Measurements from ENCODE around the gene ABHD6. TPM values are rescaled to one million over a fixed set of nuclear protein-coding genes. Genes with fewer than 3 reads are reported as not detected.
A peak's percentile ranks its signal among the peaks of the same experiment; 100 is the strongest.

Gene ABHD6
- polyA plus RNA-seq, 3 donors, result 7.3 to 11.6 (median 9.0) TPM

- Histone ChIP-seq H3K9me3 (replicated peaks in 1 of 2; ENCODE audit: control insufficient read depth in 1 of 2, insufficient read depth in 1 of 2, low read length in 2 of 2) (no peaks in the 10 kb centered on the region), H3K4me3 (replicated peaks in 1 of 3; ENCODE audit: low read depth in 2 of 3, low read length in 3 of 3) (peak overlapping the region; percentile 77 to 96 (median 93)), H2AFZ (ENCODE audit: insufficient read depth, low read depth, low read length, poor library complexity, severe bottlenecking) (peak overlapping the region; percentile 96), H3K27ac (ENCODE audit: low read depth in 1 of 2, low read length in 2 of 2) (no peak overlapping the region), H4K20me1 (ENCODE audit: insufficient read depth, low read length) (peaks cover 47% of the 10 kb centered on the region), H3K9ac (ENCODE audit: insufficient read depth, low read length, poor library complexity, severe bottlenecking) (peak overlapping the region; percentile 75), H3K27me3 (ENCODE audit: control insufficient read depth in 2 of 2, insufficient read depth in 2 of 2, low read length in 2 of 2) (no peaks in the 10 kb centered on the region), H3K79me2 (ENCODE audit: insufficient read depth, low read length) (peaks cover 5% of the 10 kb centered on the region), H3K4me1 (ENCODE audit: control insufficient read depth in 1 of 2, insufficient read depth in 2 of 2, low read length in 2 of 2) (peaks cover 15 to 32% of the 10 kb centered on the region in 2 donors), H3K4me2 (replicated peaks; ENCODE audit: extremely low read depth, low read length, poor library complexity, severe bottlenecking) (peak overlapping the region; percentile 86), H3K36me3 (replicated peaks in 1 of 2; ENCODE audit: control insufficient read depth in 1 of 2, insufficient read depth in 2 of 2, low read length in 2 of 2) (no peaks in the 10 kb centered on the region)
- Mint-ChIP-seq H3K27ac (peak overlapping the region in 1 of 7 donors; percentile 79), H3K27me3 (ENCODE audit: low read depth in 3 of 3) (peaks cover 2 to 10% (median 7%) of the 10 kb centered on the region in 3 donors), H3K4me3 (peak overlapping the region; percentile 96), H3K36me3 (peaks cover 0 to 6% of the 10 kb centered on the region in 2 donors), H3K4me1 (peaks cover 39% of the 10 kb centered on the region), H3K9me3 (peaks cover 0 to 2% (median 0%) of the 10 kb centered on the region in 7 donors)
- TF ChIP-seq, protein P1, sequence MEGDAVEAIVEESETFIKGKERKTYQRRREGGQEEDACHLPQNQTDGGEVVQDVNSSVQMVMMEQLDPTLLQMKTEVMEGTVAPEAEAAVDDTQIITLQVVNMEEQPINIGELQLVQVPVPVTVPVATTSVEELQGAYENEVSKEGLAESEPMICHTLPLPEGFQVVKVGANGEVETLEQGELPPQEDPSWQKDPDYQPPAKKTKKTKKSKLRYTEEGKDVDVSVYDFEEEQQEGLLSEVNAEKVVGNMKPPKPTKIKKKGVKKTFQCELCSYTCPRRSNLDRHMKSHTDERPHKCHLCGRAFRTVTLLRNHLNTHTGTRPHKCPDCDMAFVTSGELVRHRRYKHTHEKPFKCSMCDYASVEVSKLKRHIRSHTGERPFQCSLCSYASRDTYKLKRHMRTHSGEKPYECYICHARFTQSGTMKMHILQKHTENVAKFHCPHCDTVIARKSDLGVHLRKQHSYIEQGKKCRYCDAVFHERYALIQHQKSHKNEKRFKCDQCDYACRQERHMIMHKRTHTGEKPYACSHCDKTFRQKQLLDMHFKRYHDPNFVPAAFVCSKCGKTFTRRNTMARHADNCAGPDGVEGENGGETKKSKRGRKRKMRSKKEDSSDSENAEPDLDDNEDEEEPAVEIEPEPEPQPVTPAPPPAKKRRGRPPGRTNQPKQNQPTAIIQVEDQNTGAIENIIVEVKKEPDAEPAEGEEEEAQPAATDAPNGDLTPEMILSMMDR (IDR thresholded peaks at IDR 0.05), result no peak
- 100% methylated on average over 1 of the region's 7 CpGs for WGBS (ENCODE audit: insufficient coverage)
- intact Hi-C loops (cut with micrococcal nuclease), result loop anchor here in 1 of 2 donors (5.0 kb wide), 1 partner anchor 33 kb away; no protein-coding TSS in a partner anchor
- DNase-seq, result no peak
These were observed 1.2 kb downstream of the ABHD6 start for GRCh38 chr3:58238830-58239229.

DNA sequence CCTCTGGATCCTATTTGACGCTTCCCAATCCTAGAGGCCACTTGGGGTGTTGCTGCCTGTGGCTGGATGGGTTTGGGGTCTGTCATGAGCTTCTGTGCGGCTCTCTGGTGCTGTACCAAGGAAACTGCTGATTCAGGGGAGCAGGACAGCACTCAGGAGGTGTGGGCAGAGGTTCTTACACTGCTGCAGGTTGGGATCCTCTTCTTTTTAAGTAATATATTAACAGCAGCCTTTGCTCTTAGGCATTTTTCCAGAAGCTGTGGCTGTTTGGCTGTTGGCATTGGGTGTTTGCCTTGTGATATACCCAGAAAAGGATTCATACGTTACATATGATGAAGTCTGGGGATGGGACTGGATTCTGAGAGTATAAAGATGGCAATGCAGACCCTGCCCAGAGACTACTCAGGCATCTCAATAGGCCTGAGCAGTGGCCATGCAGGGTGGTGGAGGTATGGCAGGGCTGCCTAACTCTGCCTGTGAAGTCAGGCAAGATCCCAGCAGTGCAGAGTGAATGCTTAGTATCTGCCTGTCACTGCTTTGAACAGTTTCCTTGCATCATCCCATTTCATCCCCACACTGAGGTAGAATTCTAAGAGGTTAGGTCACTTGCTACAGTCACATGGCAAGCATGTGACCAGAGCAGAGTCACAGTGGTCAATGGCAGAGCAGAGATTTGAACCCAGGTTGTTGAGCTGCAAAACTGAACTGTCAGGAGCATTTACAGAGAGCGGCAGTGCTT, 3.9 kb downstream of the ABHD6 start:
- intact Hi-C loops (cut with micrococcal nuclease), result no loop called here
- H3K4me3 ChIP-seq (replicated peaks in 1 of 3; ENCODE audit: low read depth in 2 of 3, low read length in 3 of 3), result no peak overlapping the region
- no peak overlapping the region for H3K9ac ChIP-seq (ENCODE audit: insufficient read depth, low read length, poor library complexity, severe bottlenecking)
- TF ChIP-seq, protein P1 (IDR thresholded peaks at IDR 0.05), result no peak
- H3K4me1 ChIP-seq (ENCODE audit: control insufficient read depth in 1 of 2, insufficient read depth in 2 of 2, low read length in 2 of 2), result peaks cover 14 to 25% of the 10 kb centered on the region in 2 donors
- H4K20me1 ChIP-seq (ENCODE audit: insufficient read depth, low read length), result peaks cover 70% of the 10 kb centered on the region
- no peak overlapping the region for H3K4me2 ChIP-seq (replicated peaks; ENCODE audit: extremely low read depth, low read length, poor library complexity, severe bottlenecking)
- DNase-seq, result peak in 1 of 3 donors; percentile 11
- no peak overlapping the region for H2AFZ ChIP-seq (ENCODE audit: insufficient read depth, low read depth, low read length, poor library complexity, severe bottlenecking)
- H3K9me3 ChIP-seq (replicated peaks in 1 of 2; ENCODE audit: control insufficient read depth in 1 of 2, insufficient read depth in 1 of 2, low read length in 2 of 2), result no peaks in the 10 kb centered on the region
- no peak overlapping the region for H3K4me3 Mint-ChIP-seq
- peaks cover 0 to 9% of the 10 kb centered on the region in 2 donors for H3K36me3 Mint-ChIP-seq
- H3K27ac Mint-ChIP-seq, result peak overlapping the region in 1 of 7 donors; percentile 58
- H3K27me3 Mint-ChIP-seq (ENCODE audit: low read depth in 3 of 3), result peaks cover 1 to 5% (median 3%) of the 10 kb centered on the region in 3 donors
- no peaks in the 10 kb centered on the region for H3K27me3 ChIP-seq (ENCODE audit: control insufficient read depth in 2 of 2, insufficient read depth in 2 of 2, low read length in 2 of 2)
- peaks cover 0 to 2% (median 0%) of the 10 kb centered on the region in 7 donors for H3K9me3 Mint-ChIP-seq
- H3K27ac ChIP-seq (ENCODE audit: low read depth in 1 of 2, low read length in 2 of 2), result no peak overlapping the region
- no CpG with 5 or more reads among the region's 4 CpGs for WGBS (ENCODE audit: insufficient coverage)
- H3K36me3 ChIP-seq (replicated peaks in 1 of 2; ENCODE audit: control insufficient read depth in 1 of 2, insufficient read depth in 2 of 2, low read length in 2 of 2), result no peaks in the 10 kb centered on the region
- peaks cover 5% of the 10 kb centered on the region for H3K79me2 ChIP-seq (ENCODE audit: insufficient read depth, low read length)
- peaks cover 30% of the 10 kb centered on the region for H3K4me1 Mint-ChIP-seq

All from CD14-positive monocyte (primary cell).